Colonic mucosa (tissue), 4 donors: ENCODE measurements around the gene AKT2. TPM values are rescaled to one million over a fixed set of nuclear protein-coding genes. Genes with fewer than 3 reads are reported as not detected.

Source experiments
- DNase-seq: peaks from one replicate; pipeline ENCODE4 v3.0.0-alpha.2; 2020
- H3K27ac ChIP-seq: fragments of 200-600 bp; one replicate; pipeline ENCODE4 v1.8.0; 2021
- H3K27me3 ChIP-seq: fragments of 200-600 bp; one replicate; pipeline ENCODE4 v1.8.0; 2021
- H3K36me3 ChIP-seq: fragments of 200-600 bp; one replicate; pipeline ENCODE4 v1.8.0; 2021
- H3K4me1 ChIP-seq: fragments of 200-600 bp; one replicate; pipeline ENCODE4 v1.8.0; 2021; ENCODE audit warnings: mild to moderate bottlenecking
- H3K4me3 ChIP-seq: fragments of 200-600 bp; one replicate; pipeline ENCODE4 v1.8.0; 2021
- H3K9ac ChIP-seq, 2 donors: one replicate each; pipeline ENCODE4 v1.7.0; 2013; ENCODE audit warnings: control low read depth in 2 of 2, low read depth in 2 of 2, low read length in 2 of 2
- H3K9me3 ChIP-seq: fragments of 200-600 bp; one replicate; pipeline ENCODE4 v1.8.0; 2021
- CTCF ChIP-seq: fragments of 200-600 bp; IDR thresholded peaks from one replicate; pipeline ENCODE4 v1.8.0; 2022; ENCODE audit warnings: antibody characterized with exemption, mild to moderate bottlenecking
- intact Hi-C: fragments of 100-400 bp; cut with DNase I; formaldehyde crosslinking; loops from one replicate; pipeline ENCODE4 v1.14.1; 2022
- total RNA-seq, 2 donors: library from RNA; stranded (reverse); fragmentation: NEBNext Ultra II Directional in 1 of 2; extraction: Animal tissue kit (Norgen Biotek cat#: 25700) in 1 of 2; gene quantifications; one replicate each; pipeline ENCODE4 v1.2.1, GENCODE V29; 2021
- donor health status: healthy.
- donor health status: DM: no; HTN: no; CAD: no.
- donor health status: DM: no; HTN: no; CAD: no.

AKT2 gene
- total RNA-seq, 2 donors from 2014 or later: 95.4 to 119 TPM

- DNase-seq: no peak
- H3K36me3 ChIP-seq: no peaks in the 10 kb centered on the region
- no peak for TF ChIP-seq CTCF
- no peaks in the 10 kb centered on the region for H3K9me3 ChIP-seq
- no peak overlapping the region for H3K4me3 ChIP-seq
- H3K4me1 ChIP-seq: peaks cover 19% of the 10 kb centered on the region
- H3K27ac ChIP-seq: peak overlapping the region; percentile 75
- intact Hi-C loops: no loop called here
- peak overlapping the region in 1 of 2 donors; percentile 58 for H3K9ac ChIP-seq
- no peaks in the 10 kb centered on the region for H3K27me3 ChIP-seq
Observed at GRCh38 chr19:40281381-40282208, 3.5 kb downstream of the AKT2 start.

GRCh38 chr19:40280608-40281221 lies 4.4 kb downstream of the AKT2 start:
- H3K27me3 ChIP-seq: no peaks in the 10 kb centered on the region
- H3K4me3 ChIP-seq: no peak overlapping the region
- H3K4me1 ChIP-seq: peaks cover 19% of the 10 kb centered on the region
- no peaks in the 10 kb centered on the region for H3K9me3 ChIP-seq
- H3K36me3 ChIP-seq: no peaks in the 10 kb centered on the region
- H3K9ac ChIP-seq: peak overlapping the region; percentile 48 to 58
- peak overlapping the region; percentile 75 for H3K27ac ChIP-seq
- no peak for TF ChIP-seq CTCF
- intact Hi-C loops: no loop called here
- peak; percentile 91 for DNase-seq

- no peak for DNase-seq
- Histone ChIP-seq H3K27me3 (no peaks in the 10 kb centered on the region), H3K4me3 (no peak overlapping the region), H3K9ac (peak overlapping the region; percentile 13 to 58), H3K4me1 (peaks cover 19% of the 10 kb centered on the region), H3K9me3 (no peaks in the 10 kb centered on the region), H3K36me3 (no peaks in the 10 kb centered on the region), H3K27ac (peak overlapping the region; percentile 75)
- TF ChIP-seq CTCF: no peak
- intact Hi-C loops: no loop called here
Observed at GRCh38 chr19:40279761-40280607, 5.2 kb downstream of the AKT2 start.

- H3K27ac ChIP-seq: peak overlapping the region; percentile 75
Observed at GRCh38 chr19:40279120-40279551, 6.0 kb downstream of the AKT2 start.

More at GRCh38 chr19:40279120-40279551, 6.0 kb downstream of the AKT2 start:
- Histone ChIP-seq H3K4me1 (peaks cover 19% of the 10 kb centered on the region), H3K4me3 (no peak overlapping the region), H3K27me3 (no peaks in the 10 kb centered on the region), H3K9me3 (no peaks in the 10 kb centered on the region), H3K36me3 (no peaks in the 10 kb centered on the region), H3K9ac (peak overlapping the region; percentile 13 to 58)
- intact Hi-C loops: no loop called here
- TF ChIP-seq CTCF: no peak
- peak; percentile 37 for DNase-seq
